NB4 (cell line): Measurements from ENCODE around the gene BMP7.

ENCODE experiments used
- MYC ChIP-seq: IDR thresholded peaks from 2 replicates; pipeline ENCODE4 v1.6.1; 2011; ENCODE audit warnings: low read depth, low read length
- POLR2A ChIP-seq: IDR thresholded peaks from 2 replicates; pipeline ENCODE4 v1.6.1; 2011; ENCODE audit warnings: mild to moderate bottlenecking; ENCODE audit not compliant: insufficient read length; ENCODE audit errors: extremely low read depth
- TF ChIP-seq, protein P1 (sequence below): IDR thresholded peaks from one replicate; pipeline ENCODE4 v1.5.1; 2012; ENCODE audit warnings: low read depth, low read length

DNA sequence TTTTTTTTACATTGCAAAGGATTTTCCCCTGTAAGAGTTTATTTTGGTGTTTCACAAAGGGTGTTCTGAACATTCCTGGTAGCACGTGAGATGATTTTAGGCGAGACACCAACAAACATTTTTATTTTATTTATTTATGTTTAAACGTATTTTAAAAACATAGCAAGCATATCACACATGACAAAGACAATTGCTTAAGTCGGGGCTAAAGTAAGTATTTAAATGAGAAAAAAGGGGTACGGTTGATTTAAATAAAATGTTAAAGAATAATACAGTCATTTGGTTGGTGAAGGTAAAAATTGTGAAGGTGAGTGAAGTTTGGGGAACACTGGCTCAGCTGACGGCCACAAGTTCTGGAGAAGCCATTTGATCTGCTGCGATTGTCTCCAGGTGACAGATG, 129.7 kb downstream of the BMP7 start:
- TF ChIP-seq, protein P1, sequence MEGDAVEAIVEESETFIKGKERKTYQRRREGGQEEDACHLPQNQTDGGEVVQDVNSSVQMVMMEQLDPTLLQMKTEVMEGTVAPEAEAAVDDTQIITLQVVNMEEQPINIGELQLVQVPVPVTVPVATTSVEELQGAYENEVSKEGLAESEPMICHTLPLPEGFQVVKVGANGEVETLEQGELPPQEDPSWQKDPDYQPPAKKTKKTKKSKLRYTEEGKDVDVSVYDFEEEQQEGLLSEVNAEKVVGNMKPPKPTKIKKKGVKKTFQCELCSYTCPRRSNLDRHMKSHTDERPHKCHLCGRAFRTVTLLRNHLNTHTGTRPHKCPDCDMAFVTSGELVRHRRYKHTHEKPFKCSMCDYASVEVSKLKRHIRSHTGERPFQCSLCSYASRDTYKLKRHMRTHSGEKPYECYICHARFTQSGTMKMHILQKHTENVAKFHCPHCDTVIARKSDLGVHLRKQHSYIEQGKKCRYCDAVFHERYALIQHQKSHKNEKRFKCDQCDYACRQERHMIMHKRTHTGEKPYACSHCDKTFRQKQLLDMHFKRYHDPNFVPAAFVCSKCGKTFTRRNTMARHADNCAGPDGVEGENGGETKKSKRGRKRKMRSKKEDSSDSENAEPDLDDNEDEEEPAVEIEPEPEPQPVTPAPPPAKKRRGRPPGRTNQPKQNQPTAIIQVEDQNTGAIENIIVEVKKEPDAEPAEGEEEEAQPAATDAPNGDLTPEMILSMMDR = no peak
- no peak for TF ChIP-seq POLR2A
- TF ChIP-seq MYC = no peak
